WTC11 (cell line): ENCODE data around the gene GNA12. TPM values are rescaled to one million over a fixed set of nuclear protein-coding genes. Genes with fewer than 3 reads are reported as not detected.

ENCODE experiments used
- ATAC-seq: fragments of 200-7000 bp; cut with Tn5 transposase; 2 replicates; pipeline ENCODE4 v1.10.0; 2021; ENCODE audit warnings: mild to moderate bottlenecking, moderate library complexity
- CTCF ChIA-PET: fragments of 300-600 bp; sonication (Branson Sonifier 250); formaldehyde crosslinking; loops from one replicate; lab custom pipeline; 2021; ENCODE audit warnings: antibody characterized with exemption; lab: Charles Lee
- POLR2A ChIA-PET: fragments of 350-600 bp; sonication (Branson Sonifier 250); formaldehyde crosslinking; loops from one replicate; lab custom pipeline; 2021; ENCODE audit warnings: antibody characterized with exemption; lab: Charles Lee
- DNase-seq: peaks from one replicate; pipeline ENCODE4 v3.0.0; 2021; ENCODE audit warnings: low spot score
- H3K27ac Mint-ChIP-seq: 2 replicates; pipeline ENCODE4 v1.8.0; 2021; ENCODE audit warnings: mixed read lengths
- H3K27me3 Mint-ChIP-seq: 2 replicates; pipeline ENCODE4 v1.8.0; 2021; ENCODE audit warnings: low read depth, mild to moderate bottlenecking, moderate library complexity, mixed read lengths
- H3K36me3 Mint-ChIP-seq: 2 replicates; pipeline ENCODE4 v1.8.0; 2021; ENCODE audit warnings: mixed read lengths
- H3K4me1 Mint-ChIP-seq: 2 replicates; pipeline ENCODE4 v1.8.0; 2022; ENCODE audit warnings: mixed read lengths
- H3K4me3 Mint-ChIP-seq: 2 replicates; pipeline ENCODE4 v1.8.0; 2021; ENCODE audit warnings: mild to moderate bottlenecking, moderate library complexity, mixed read lengths
- H3K9me3 Mint-ChIP-seq: 2 replicates; pipeline ENCODE4 v1.8.0; 2021; ENCODE audit warnings: mixed read lengths
- ATF3 ChIP-seq: sonication (generic); formaldehyde crosslinking; conservative IDR thresholded peaks from 2 replicates; pipeline ENCODE4 v1.8.1; 2022; ENCODE audit warnings: mild to moderate bottlenecking, missing genetic modification reagents
- CDX4 ChIP-seq: fragments of 250-450 bp; sonication (Bioruptor Pico); IDR thresholded peaks from 2 replicates; pipeline ENCODE4 v1.9.0; 2021; ENCODE audit warnings: moderate library complexity, mild to moderate bottlenecking, inconsistent platforms, borderline replicate concordance
- CREB1 ChIP-seq: sonication (generic); formaldehyde crosslinking; IDR thresholded peaks from 2 replicates; pipeline ENCODE4 v1.8.0; 2023; ENCODE audit warnings: mild to moderate bottlenecking, missing genetic modification reagents
- CTCF ChIP-seq: fragments of 200-600 bp; IDR thresholded peaks from 2 replicates; pipeline ENCODE4 v1.8.0; 2022; ENCODE audit warnings: antibody characterized with exemption
- E2F1 ChIP-seq: sonication (generic); formaldehyde crosslinking; IDR thresholded peaks from 2 replicates; pipeline ENCODE4 v1.8.0; 2022; ENCODE audit warnings: mild to moderate bottlenecking, missing genetic modification reagents
- E2F5 ChIP-seq: sonication (generic); formaldehyde crosslinking; IDR thresholded peaks from 2 replicates; pipeline ENCODE4 v1.8.1; 2022; ENCODE audit warnings: mild to moderate bottlenecking, moderate library complexity, missing genetic modification reagents
- FOXJ3 ChIP-seq: sonication (generic); formaldehyde crosslinking; IDR thresholded peaks from 2 replicates; pipeline ENCODE4 v1.9.0; 2021; ENCODE audit warnings: missing genetic modification reagents, mild to moderate bottlenecking, borderline replicate concordance
- FOXK1 ChIP-seq: sonication (generic); formaldehyde crosslinking; IDR thresholded peaks from 2 replicates; pipeline ENCODE4 v1.8.0; 2022; ENCODE audit warnings: mild to moderate bottlenecking, moderate library complexity, missing genetic modification reagents
- FOXP1 ChIP-seq: sonication (generic); formaldehyde crosslinking; IDR thresholded peaks from 2 replicates; pipeline ENCODE4 v1.8.0; 2022; ENCODE audit warnings: missing genetic modification reagents, mild to moderate bottlenecking, moderate library complexity, borderline replicate concordance
- GABPB1 ChIP-seq: sonication (generic); formaldehyde crosslinking; IDR thresholded peaks from 2 replicates; pipeline ENCODE4 v1.8.1; 2023; ENCODE audit warnings: mild to moderate bottlenecking, missing genetic modification reagents
- GTF2I ChIP-seq: fragments of 250-450 bp; sonication (Bioruptor Pico); conservative IDR thresholded peaks from 2 replicates; pipeline ENCODE4 v1.4.0; 2021; ENCODE audit warnings: mild to moderate bottlenecking
- JUN ChIP-seq: sonication (generic); formaldehyde crosslinking; IDR thresholded peaks from 2 replicates; pipeline ENCODE4 v1.8.0; 2023; ENCODE audit warnings: mild to moderate bottlenecking, missing genetic modification reagents
- MLX ChIP-seq: sonication (generic); formaldehyde crosslinking; IDR thresholded peaks from 2 replicates; pipeline ENCODE4 v1.8.1; 2023; ENCODE audit warnings: mild to moderate bottlenecking, missing genetic modification reagents, moderate library complexity
- PREB ChIP-seq: sonication (generic); formaldehyde crosslinking; IDR thresholded peaks from 2 replicates; pipeline ENCODE4 v1.8.1; 2022; ENCODE audit warnings: mild to moderate bottlenecking, missing genetic modification reagents, moderate library complexity, borderline replicate concordance
- PRRX2 ChIP-seq: fragments of 250-450 bp; sonication (Bioruptor Pico); IDR thresholded peaks from 2 replicates; pipeline ENCODE4 v1.8.0; 2021; ENCODE audit warnings: mild to moderate bottlenecking
- RORB ChIP-seq: fragments of 250-450 bp; sonication (Bioruptor Pico); IDR thresholded peaks from 2 replicates; pipeline ENCODE4 v1.9.0; 2021; ENCODE audit warnings: mild to moderate bottlenecking
- STAT6 ChIP-seq: sonication (generic); formaldehyde crosslinking; conservative IDR thresholded peaks from 2 replicates; pipeline ENCODE4 v1.8.1; 2023; ENCODE audit warnings: mild to moderate bottlenecking, low read depth, missing genetic modification reagents, moderate library complexity
- USF1 ChIP-seq: sonication (generic); formaldehyde crosslinking; IDR thresholded peaks from 2 replicates; pipeline ENCODE4 v1.8.0; 2022; ENCODE audit warnings: mild to moderate bottlenecking, missing genetic modification reagents
- ZNF396 ChIP-seq: fragments of 250-450 bp; sonication (Bioruptor Pico); IDR thresholded peaks from 2 replicates; pipeline ENCODE4 v1.8.0; 2021; ENCODE audit warnings: mild to moderate bottlenecking, moderate library complexity, borderline replicate concordance
- ZNF671 ChIP-seq: fragments of 250-450 bp; sonication (Bioruptor Pico); IDR thresholded peaks from 2 replicates; pipeline ENCODE4 v1.8.0; 2021; ENCODE audit warnings: mild to moderate bottlenecking
- total RNA-seq: library from RNA; stranded (reverse); gene quantifications from 3 replicates; pipeline ENCODE4 v1.2.3, GENCODE V29; 2021

Gene GNA12
- total RNA-seq, 1 experiment from 2014 or later: 99.6 TPM

GRCh38 chr7:2707481-2707880, 136.6 kb downstream of the GNA12 start (continued):
- no peak for TF ChIP-seq USF1
- TF ChIP-seq STAT6 (CRISPR knock-in tag): no peak
- TF ChIP-seq E2F1 (CRISPR knock-in tag): no peak
- no peak for TF ChIP-seq FOXK1 (CRISPR knock-in tag)
- no peak for TF ChIP-seq GABPB1
- TF ChIP-seq FOXJ3 (CRISPR knock-in tag): no peak
- TF ChIP-seq PREB (CRISPR knock-in tag): no peak
- no peak for TF ChIP-seq JUN (CRISPR knock-in tag)

GRCh38 chr7:2706685-2707126, 137.4 kb downstream of the GNA12 start:
- peaks cover 5% of the 10 kb centered on the region; the same call in 1 of the 2 replicates for H3K4me1 Mint-ChIP-seq
- no peaks in the 10 kb centered on the region for H3K27me3 Mint-ChIP-seq
- ChIA-PET POLR2A (interaction anchor here (0.5 kb wide), 1 partner anchor 367 kb away, joined by 5 read pairs; no protein-coding TSS in a partner anchor), CTCF (interaction anchor here (0.6 to 8.9 kb wide), 5 partner anchors 17 to 256 kb away, joined by 3 to 102 read pairs (median 4); partner anchors contain the start of gene AMZ1)
- H3K9me3 Mint-ChIP-seq: no peaks in the 10 kb centered on the region
- no peak for ATAC-seq
- H3K4me3 Mint-ChIP-seq: no peak overlapping the region
- H3K36me3 Mint-ChIP-seq: peaks cover 5% of the 10 kb centered on the region; the same call in 1 of the 2 replicates
- no peak for DNase-seq
- H3K27ac Mint-ChIP-seq: no peak overlapping the region
- no peak for TF ChIP-seq CTCF
- TF ChIP-seq GTF2I (CRISPR knock-in tag): no peak
- no peak for TF ChIP-seq RORB (CRISPR knock-in tag)
- no peak for TF ChIP-seq FOXP1 (CRISPR knock-in tag)
- TF ChIP-seq GABPB1: no peak
- TF ChIP-seq STAT6 (CRISPR knock-in tag): no peak
- no peak for TF ChIP-seq ZNF671 (CRISPR knock-in tag)
- no peak for TF ChIP-seq PRRX2 (CRISPR knock-in tag)
- no peak for TF ChIP-seq ATF3 (CRISPR knock-in tag)
- no peak for TF ChIP-seq MLX (CRISPR knock-in tag)
- TF ChIP-seq CREB1 (CRISPR knock-in tag): no peak
- TF ChIP-seq ZNF396 (CRISPR knock-in tag): no peak
- no peak for TF ChIP-seq E2F5 (CRISPR knock-in tag)
- no peak for TF ChIP-seq CDX4 (CRISPR knock-in tag)
